Fibroblast of mammary gland (primary cell): Measurements from ENCODE around the gene PANX3.

Source experiments
- DNase-seq: peaks from one replicate; pipeline ENCODE4 v3.0.0-alpha.2; 2010; ENCODE audit warnings: low read depth
- H3K4me3 ChIP-seq: 2 replicates; pipeline ENCODE4 v1.5.1; 2011; ENCODE audit warnings: low read depth, mild to moderate bottlenecking, low read length, moderate library complexity; ENCODE audit not compliant: control insufficient read depth
- CTCF ChIP-seq: conservative IDR thresholded peaks from 2 replicates; pipeline ENCODE4 v1.5.1; 2011; ENCODE audit warnings: low read depth, low read length, inconsistent platforms; ENCODE audit not compliant: control insufficient read depth, insufficient read depth

PANX3 gene

DNA sequence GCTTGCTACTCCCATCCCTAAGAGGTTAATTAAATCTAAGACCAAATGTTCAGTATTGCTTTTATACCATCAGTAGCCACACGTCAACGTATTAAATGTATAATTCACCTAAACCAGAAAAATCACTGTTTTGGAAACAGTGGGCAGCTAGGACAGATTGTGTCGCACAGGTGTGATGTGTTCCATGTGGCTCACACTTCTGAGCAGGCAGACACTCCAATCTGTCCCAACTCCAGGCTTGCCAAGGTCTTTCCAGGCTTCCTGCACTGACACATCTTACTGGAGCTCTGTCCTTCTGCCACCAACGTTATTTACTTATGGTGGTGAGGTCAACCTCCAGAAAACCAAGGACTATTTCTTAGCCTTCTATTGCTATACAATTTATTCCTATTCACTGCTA, 50.9 kb downstream of the PANX3 start:
- H3K4me3 ChIP-seq, result no peak overlapping the region
- TF ChIP-seq CTCF, result no peak
- no peak for DNase-seq

GRCh38 chr11:124663861-124664260, 52.6 kb downstream of the PANX3 start:
- DNase-seq, result no peak
- no peak for TF ChIP-seq CTCF
- H3K4me3 ChIP-seq, result no peak overlapping the region

DNA sequence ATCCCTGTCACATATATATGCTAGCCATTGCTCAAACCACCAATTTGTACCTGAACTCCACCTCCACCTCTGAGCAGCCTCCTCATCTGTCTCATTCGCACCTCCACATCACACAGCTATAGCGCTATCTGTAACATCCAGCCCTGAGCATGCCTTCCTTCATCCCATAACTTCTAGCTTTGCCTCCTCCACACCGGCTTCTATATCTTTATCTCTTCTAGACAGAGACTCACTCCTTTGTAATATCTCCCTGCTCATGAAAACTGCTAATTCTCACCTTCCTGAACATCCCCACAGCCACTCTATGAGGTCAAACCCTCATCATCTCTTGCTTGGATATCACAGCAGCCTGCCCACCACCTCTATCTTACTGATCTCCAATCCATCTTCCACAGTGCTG, 56.4 kb downstream of the PANX3 start:
- TF ChIP-seq CTCF, result no peak
- H3K4me3 ChIP-seq, result no peak overlapping the region
- no peak for DNase-seq

- H3K4me3 ChIP-seq, result no peak overlapping the region
- peak; percentile 87 for TF ChIP-seq CTCF
- DNase-seq, result peak; percentile 62
These were observed 58.0 kb downstream of the PANX3 start for GRCh38 chr11:124669193-124669592.
